Sigmoid colon (tissue), 4 donors: ENCODE measurements around the gene CPVL.

ENCODE experiments used
- POLR2A ChIP-seq, 2 donors: fragments of 450-650 bp; IDR thresholded peaks; one replicate each; pipeline ENCODE4 v1.6.1; 2016; ENCODE audit warnings: antibody characterized with exemption in 2 of 2, mild to moderate bottlenecking in 2 of 2, moderate library complexity in 2 of 2
- POLR2AphosphoS5 ChIP-seq, 4 donors: sonication (generic); formaldehyde crosslinking; IDR thresholded peaks; one replicate each; pipeline ENCODE4 v1.6.1; 2017; ENCODE audit warnings: antibody characterized with exemption in 4 of 4

- no peak for TF ChIP-seq POLR2A (IDR thresholded peaks at IDR 0.05)
- TF ChIP-seq POLR2AphosphoS5 (IDR thresholded peaks at IDR 0.05) = peak in 2 of 4 donors; percentile 13 to 49
These were observed 31.7 kb upstream of the CPVL start for GRCh38 chr7:29177963-29178600.
